H54 (cell line): ENCODE data around the gene EFHD2.

Experiments
- DNase-seq: peaks from one replicate; pipeline ENCODE4 v3.0.0; 2011; ENCODE audit warnings: low spot score, mixed read lengths; ENCODE audit not compliant: insufficient read length
- FAIRE-seq: peaks from 3 replicates; lab custom pipeline; 2011; peaks lifted over from hg19 to GRCh38; lab: Jason Lieb, UNC
- POLR2A ChIP-seq: IDR thresholded peaks from 2 replicates; pipeline ENCODE4 v1.6.1; 2011; ENCODE audit warnings: low read depth, mild to moderate bottlenecking, low read length

Gene EFHD2

GRCh38 chr1:15440357-15440756 lies 30.7 kb downstream of the EFHD2 start:
- TF ChIP-seq POLR2A, result no peak
- no peak for FAIRE-seq
- no peak for DNase-seq

- TF ChIP-seq POLR2A, result no peak
These were observed 31.6 kb downstream of the EFHD2 start for GRCh38 chr1:15441247-15441646.

GRCh38 chr1:15442119-15442518 lies 32.4 kb downstream of the EFHD2 start:
- TF ChIP-seq POLR2A, result no peak
- DNase-seq (no peak), FAIRE-seq (no peak)

More at GRCh38 chr1:15441247-15441646, 31.6 kb downstream of the EFHD2 start:
- DNase-seq (no peak), FAIRE-seq (no peak)

- no peak for TF ChIP-seq POLR2A
- DNase-seq (no peak), FAIRE-seq (no peak)
These were observed 33.1 kb downstream of the EFHD2 start for GRCh38 chr1:15442759-15443158.

- FAIRE-seq, result no peak
- TF ChIP-seq POLR2A, result no peak
- no peak for DNase-seq
These were observed 33.6 kb downstream of the EFHD2 start for GRCh38 chr1:15443281-15443680.

- no peak for DNase-seq
- FAIRE-seq, result no peak
- TF ChIP-seq POLR2A, result no peak
These were observed 35.0 kb downstream of the EFHD2 start for GRCh38 chr1:15444468-15445389.

- FAIRE-seq (no peak), DNase-seq (no peak)
- TF ChIP-seq POLR2A, result no peak
These were observed 35.9 kb downstream of the EFHD2 start for GRCh38 chr1:15445390-15446122.

- no peak for DNase-seq
- TF ChIP-seq POLR2A, result no peak
- no peak for FAIRE-seq
These were observed 36.5 kb downstream of the EFHD2 start for GRCh38 chr1:15446212-15446611.

GRCh38 chr1:15448877-15449462 lies 39.3 kb downstream of the EFHD2 start:
- no peak for DNase-seq
- no peak for FAIRE-seq
- TF ChIP-seq POLR2A, result no peak

GRCh38 chr1:15449567-15449966 lies 39.9 kb downstream of the EFHD2 start:
- DNase-seq, result no peak
- no peak for FAIRE-seq

GRCh38 chr1:15451014-15451722 lies 41.5 kb downstream of the EFHD2 start:
- TF ChIP-seq POLR2A, result no peak
- FAIRE-seq (no peak), DNase-seq (no peak)

More at GRCh38 chr1:15449567-15449966, 39.9 kb downstream of the EFHD2 start:
- no peak for TF ChIP-seq POLR2A

- no peak for FAIRE-seq
- DNase-seq, result no peak
- no peak for TF ChIP-seq POLR2A
These were observed 42.5 kb downstream of the EFHD2 start for GRCh38 chr1:15452216-15452615.

- TF ChIP-seq POLR2A, result no peak
- no peak for FAIRE-seq
- DNase-seq, result no peak
These were observed 43.3 kb downstream of the EFHD2 start for GRCh38 chr1:15452866-15453571.
